HCT116 (cell line): ENCODE results near the gene ZNF107. TPM values are rescaled to one million over a fixed set of nuclear protein-coding genes. Genes with fewer than 3 reads are reported as not detected.

ENCODE experiments used
- ATAC-seq: fragments of 200-7000 bp; cut with Tn5 transposase; 2 replicates; pipeline ENCODE4 v1.9.1; 2020; ENCODE audit warnings: mild to moderate bottlenecking, moderate library complexity
- BruUV-seq: library from RNA; stranded (reverse); fragments of 400-500 nt; replicated peaks from 2 replicates; lab custom pipeline; 2021; lab: Mats Ljungman, UMichigan
- CTCF ChIA-PET: fragments of 300-600 bp; sonication (Branson Sonifier 250); formaldehyde crosslinking; loops from one replicate; lab custom pipeline; 2021; ENCODE audit warnings: antibody characterized with exemption; lab: Charles Lee
- POLR2A ChIA-PET: fragments of 300-600, 350-600 bp; sonication (Branson Sonifier 250); formaldehyde crosslinking; loops from one replicate; lab custom pipeline; 2021; ENCODE audit warnings: antibody characterized with exemption; lab: Charles Lee
- RAD21 ChIA-PET, 2 experiments: fragments of 300-600 bp; sonication (Branson Sonifier 250); formaldehyde crosslinking; loops; one replicate each; lab custom pipeline; 2023; ENCODE audit warnings: low total read pairs in 2 of 2; ENCODE audit not compliant: uncharacterized antibody in 2 of 2, unreplicated experiment in 2 of 2, low non-redundant PET in 1 of 2; lab: Charles Lee
- DNase-seq: peaks from one replicate; pipeline ENCODE4 v3.0.0-alpha.2; 2010; ENCODE audit warnings: low read depth, low spot score
- H2AFZ ChIP-seq: fragments of 200-600 bp; shearing (Covaris generic), sonication (generic); 2 replicates; pipeline ENCODE4 v1.6.1; 2017; ENCODE audit warnings: low read depth, mixed run types, mixed read lengths, antibody characterized with exemption, low read length; ENCODE audit not compliant: poor library complexity, severe bottlenecking
- H3K27ac ChIP-seq: 2 replicates; pipeline ENCODE4 v1.5.1; 2012; ENCODE audit warnings: low read depth, low read length
- H3K27me3 ChIP-seq: fragments of 200-600 bp; sonication (generic); 2 replicates; pipeline ENCODE4 v1.6.1; 2016; ENCODE audit warnings: mixed run types, low read length, mixed read lengths; ENCODE audit not compliant: insufficient read depth
- H3K36me3 ChIP-seq, 2 experiments: fragments of 200-500 bp in 1 of 2; fragments of 200-600 bp in 1 of 2; sonication (Bioruptor generic) in 1 of 2; sonication (generic) in 1 of 2; 2 replicates each; pipeline versions ENCODE4 v1.5.1 to v1.6.1; 2014 to 2016; ENCODE audit warnings: low read length in 2 of 2, inconsistent platforms in 1 of 2, mixed read lengths in 1 of 2, mixed run types in 1 of 2; ENCODE audit not compliant: insufficient read depth in 2 of 2, control insufficient read depth in 1 of 2
- H3K4me1 ChIP-seq, 2 experiments: fragments of 200-600 bp in 1 of 2; sonication (generic) in 1 of 2; 2 replicates each; pipeline versions ENCODE4 v1.5.1 to v1.6.1; 2012 to 2017; ENCODE audit warnings: low read length in 2 of 2, inconsistent platforms in 1 of 2, mild to moderate bottlenecking in 1 of 2, mixed read lengths in 1 of 2, mixed run types in 1 of 2, moderate library complexity in 1 of 2; ENCODE audit not compliant: insufficient read depth in 2 of 2, control insufficient read depth in 1 of 2
- H3K4me2 ChIP-seq: fragments of 200-600 bp; sonication (generic); 2 replicates; pipeline ENCODE4 v1.6.1; 2017; ENCODE audit warnings: mixed run types, low read length, mixed read lengths
- H3K4me3 ChIP-seq, 2 experiments: fragments of 200-600 bp in 1 of 2; sonication (generic) in 1 of 2; replicated peaks in 1 of 2; 2 replicates each; pipeline ENCODE4 v1.5.1; 2011 to 2016; ENCODE audit warnings: low read length in 2 of 2, control low read depth in 1 of 2, low read depth in 1 of 2, mild to moderate bottlenecking in 1 of 2, mixed read lengths in 1 of 2, mixed run types in 1 of 2
- H3K79me2 ChIP-seq: fragments of 200-600 bp; sonication (generic); 2 replicates; pipeline ENCODE4 v1.6.1; 2017; ENCODE audit warnings: mild to moderate bottlenecking, mixed run types, low read length, moderate library complexity, mixed read lengths; ENCODE audit not compliant: insufficient read depth
- H3K9ac ChIP-seq: fragments of 200-600 bp; sonication (generic); 2 replicates; pipeline ENCODE4 v1.6.1; 2016; ENCODE audit warnings: low read length, mixed read lengths
- H3K9me2 ChIP-seq: fragments of 200-600 bp; sonication (generic), shearing (Covaris generic); 2 replicates; pipeline ENCODE4 v1.6.1; 2017; ENCODE audit warnings: mixed run types, mild to moderate bottlenecking, moderate library complexity; ENCODE audit not compliant: insufficient read depth
- H3K9me3 ChIP-seq, 2 experiments: fragments of 200-500 bp in 1 of 2; fragments of 200-600 bp in 1 of 2; sonication (Bioruptor generic) in 1 of 2; sonication (generic) in 1 of 2; 2 replicates each; pipeline ENCODE4 v1.6.1; 2014 to 2017; ENCODE audit warnings: low read length in 2 of 2, mixed read lengths in 2 of 2, inconsistent platforms in 1 of 2, low read depth in 1 of 2, mild to moderate bottlenecking in 1 of 2, mixed run types in 1 of 2, moderate library complexity in 1 of 2; ENCODE audit not compliant: control insufficient read depth in 1 of 2, insufficient read depth in 1 of 2
- H4K20me1 ChIP-seq: fragments of 200-600 bp; sonication (generic), shearing (Covaris generic); 2 replicates; pipeline ENCODE4 v1.6.1; 2017; ENCODE audit warnings: mixed run types, mild to moderate bottlenecking, moderate library complexity; ENCODE audit not compliant: insufficient read depth
- CEBPB ChIP-seq: IDR thresholded peaks from 2 replicates; pipeline ENCODE4 v1.6.1; 2012; ENCODE audit warnings: low read depth
- CTCF ChIP-seq, 3 experiments: fragments of 200-600 bp in 1 of 3; sonication (generic) in 1 of 3; IDR thresholded peaks in 2 of 3; conservative IDR thresholded peaks in 1 of 3; 2 replicates each; pipeline ENCODE4 v1.5.1; 2012 to 2017; ENCODE audit warnings: low read depth in 2 of 3, low read length in 2 of 3, antibody characterized with exemption in 1 of 3, borderline replicate concordance in 1 of 3, control low read depth in 1 of 3, mild to moderate bottlenecking in 1 of 3, mixed read lengths in 1 of 3, mixed run types in 1 of 3, moderate library complexity in 1 of 3; ENCODE audit not compliant: insufficient read depth in 1 of 3
- EGR1 ChIP-seq: IDR thresholded peaks from 2 replicates; pipeline ENCODE4 v1.6.1; 2012; ENCODE audit warnings: low read depth
- EZH2 ChIP-seq: fragments of 200-600 bp; sonication (generic); IDR thresholded peaks from 2 replicates; pipeline ENCODE4 v1.6.1; 2017; ENCODE audit warnings: antibody characterized with exemption, mixed run types
- FOSL1 ChIP-seq: IDR thresholded peaks from 2 replicates; pipeline ENCODE4 v1.6.1; 2012; ENCODE audit warnings: low read depth
- MAX ChIP-seq: IDR thresholded peaks from 2 replicates; pipeline ENCODE4 v1.6.1; 2012
- POLR2A ChIP-seq: IDR thresholded peaks from 2 replicates; pipeline ENCODE4 v1.7.0; 2011; ENCODE audit warnings: borderline replicate concordance; ENCODE audit not compliant: insufficient read depth, insufficient read length; ENCODE audit errors: extremely low read depth
- REST ChIP-seq: IDR thresholded peaks from 2 replicates; pipeline ENCODE4 v1.6.1; 2012; ENCODE audit warnings: low read depth
- SP1 ChIP-seq: IDR thresholded peaks from 2 replicates; pipeline ENCODE4 v1.6.1; 2012; ENCODE audit warnings: low read depth
- SRF ChIP-seq: IDR thresholded peaks from 2 replicates; pipeline ENCODE4 v1.6.1; 2012; ENCODE audit warnings: low read depth
- YY1 ChIP-seq: IDR thresholded peaks from 2 replicates; pipeline ENCODE4 v1.6.1; 2011; ENCODE audit warnings: low read length, low read depth, moderate library complexity, mild to moderate bottlenecking; ENCODE audit not compliant: insufficient replicate concordance; ENCODE audit errors: extremely low read depth
- ZBTB33 ChIP-seq: IDR thresholded peaks from 2 replicates; pipeline ENCODE4 v1.6.1; 2011; ENCODE audit warnings: mild to moderate bottlenecking, low read length, moderate library complexity; ENCODE audit not compliant: insufficient replicate concordance; ENCODE audit errors: extremely low read depth
- ZFX ChIP-seq: fragments of 450-650 bp; IDR thresholded peaks from 2 replicates; pipeline ENCODE4 v1.6.1; 2017
- ZNF274 ChIP-seq: fragments of 200-500 bp; sonication (Bioruptor generic); IDR thresholded peaks from 2 replicates; pipeline ENCODE4 v1.6.1; 2014; ENCODE audit warnings: mild to moderate bottlenecking, low read depth, low read length, inconsistent platforms
- intact Hi-C: fragments of 100-400 bp; cut with micrococcal nuclease; formaldehyde crosslinking; loops from 2 replicates; pipeline ENCODE4 v1.10.0; 2022
- total RNA-seq: library from RNA; stranded (reverse); gene quantifications from one replicate; pipeline ENCODE4 v1.2.1, GENCODE V29; 2021; ENCODE audit not compliant: unreplicated experiment

The ZNF107 gene
- total RNA-seq, 1 experiment from 2014 or later, result 6.2 TPM

GRCh38 chr7:64628192-64628591 lies 37.7 kb upstream of the ZNF107 start:
- ATAC-seq, result no peak
- RAD21 ChIA-PET, result no interaction called here
- no peaks in the 10 kb centered on the region for H4K20me1 ChIP-seq

More at GRCh38 chr7:64628192-64628591, 37.7 kb upstream of the ZNF107 start:
- intact Hi-C loops, result no loop called here
- Histone ChIP-seq H3K4me3 (no peak overlapping the region), H3K4me1 (no peaks in the 10 kb centered on the region), H3K9ac (no peak overlapping the region), H2AFZ (no peak overlapping the region), H3K27me3 (no peaks in the 10 kb centered on the region), H3K9me2 (no peaks in the 10 kb centered on the region), H3K4me2 (no peak overlapping the region), H3K79me2 (no peaks in the 10 kb centered on the region), H3K36me3 (no peaks in the 10 kb centered on the region), H3K27ac (no peak overlapping the region), H3K9me3 (no peaks in the 10 kb centered on the region)
- ChIA-PET POLR2A (interaction anchor here (0.6 kb wide), 1 partner anchor 25 kb away, joined by 3 read pairs; no protein-coding TSS in a partner anchor), CTCF (no interaction called here)
- no TSS peak for BruUV-seq
- TF ChIP-seq EZH2 (no peak), CTCF (IDR thresholded peaks at IDR 0.05 in 2 of 3, conservative IDR thresholded peaks at IDR 0.05 in 1 of 3; ENCODE audit: borderline replicate concordance in 1 of 3, insufficient read depth in 1 of 3, low read depth in 2 of 3, low read length in 2 of 3) (no peak), REST (no peak), ZFX (no peak), CEBPB (no peak), YY1 (no peak), ZNF274 (no peak), POLR2A (no peak), MAX (no peak), FOSL1 (no peak), SRF (no peak), SP1 (no peak), EGR1 (no peak), ZBTB33 (no peak)
- no peak for DNase-seq
